HEK293T (cell line): ENCODE results near the gene GRIP1.

Experiments used
- CTCF ChIA-PET: fragments of 350-600 bp; formaldehyde crosslinking; extraction: SDS; loops from one replicate; lab custom pipeline; 2021; ENCODE audit warnings: antibody characterized with exemption, inconsistent platforms; lab: Yijun Ruan, JAX
- POLR2A ChIA-PET: fragments of 350-600 bp; formaldehyde crosslinking; extraction: SDS; loops from one replicate; lab custom pipeline; 2020; ENCODE audit warnings: antibody characterized with exemption, inconsistent platforms; lab: Yijun Ruan, JAX
- DNase-seq: peaks from one replicate; pipeline ENCODE4 v3.0.0; 2012; ENCODE audit warnings: mixed read lengths; ENCODE audit errors: extremely low spot score
- ARNT ChIP-seq: fragments of 450-650 bp; IDR thresholded peaks from 2 replicates; pipeline ENCODE4 v1.6.1; 2017; ENCODE audit warnings: mild to moderate bottlenecking
- BHLHE40 ChIP-seq: fragments of 450-650 bp; IDR thresholded peaks from 2 replicates; pipeline ENCODE4 v1.6.1; 2016; ENCODE audit warnings: mild to moderate bottlenecking, moderate library complexity, borderline replicate concordance
- CTBP1 ChIP-seq: fragments of 450-650 bp; IDR thresholded peaks from 2 replicates; pipeline ENCODE4 v1.6.1; 2016; ENCODE audit warnings: borderline replicate concordance
- ELF4 ChIP-seq: fragments of 450-650 bp; IDR thresholded peaks from 2 replicates; pipeline ENCODE4 v1.6.1; 2017; ENCODE audit warnings: antibody characterized with exemption
- FOXA1 ChIP-seq: fragments of 450-650 bp; IDR thresholded peaks from 2 replicates; pipeline ENCODE4 v1.6.1; 2016; ENCODE audit warnings: mild to moderate bottlenecking
- FOXK2 ChIP-seq: fragments of 450-650 bp; IDR thresholded peaks from 2 replicates; pipeline ENCODE4 v1.6.1; 2016; ENCODE audit warnings: mild to moderate bottlenecking
- FOXM1 ChIP-seq: fragments of 450-650 bp; IDR thresholded peaks from 2 replicates; pipeline ENCODE4 v1.6.1; 2017; ENCODE audit warnings: mild to moderate bottlenecking, borderline replicate concordance
- HDGF ChIP-seq: fragments of 450-650 bp; IDR thresholded peaks from 2 replicates; pipeline ENCODE4 v1.6.1; 2017; ENCODE audit warnings: antibody characterized with exemption, borderline replicate concordance
- L3MBTL2 ChIP-seq: fragments of 450-650 bp; conservative IDR thresholded peaks from 2 replicates; pipeline ENCODE4 v1.6.1; 2016; ENCODE audit warnings: mild to moderate bottlenecking
- LEF1 ChIP-seq: fragments of 450-650 bp; IDR thresholded peaks from 2 replicates; pipeline ENCODE4 v1.6.1; 2017; ENCODE audit warnings: mild to moderate bottlenecking, borderline replicate concordance
- NFRKB ChIP-seq: fragments of 450-650 bp; IDR thresholded peaks from 2 replicates; pipeline ENCODE4 v1.6.1; 2016; ENCODE audit warnings: mild to moderate bottlenecking, moderate library complexity
- SP1 ChIP-seq: fragments of 450-650 bp; IDR thresholded peaks from 2 replicates; pipeline ENCODE4 v1.6.1; 2017
- SUZ12 ChIP-seq: fragments of 450-650 bp; IDR thresholded peaks from 2 replicates; pipeline ENCODE4 v1.6.1; 2016; ENCODE audit warnings: mild to moderate bottlenecking
- TARDBP ChIP-seq: fragments of 450-650 bp; IDR thresholded peaks from 2 replicates; pipeline ENCODE4 v1.6.1; 2016
- ZNF384 ChIP-seq: fragments of 450-650 bp; IDR thresholded peaks from 2 replicates; pipeline ENCODE4 v1.6.1; 2016
- TF ChIP-seq, protein P1 (sequence below): fragments of 450-650 bp; IDR thresholded peaks from 2 replicates; pipeline ENCODE4 v1.6.1; 2016

Gene GRIP1

DNA sequence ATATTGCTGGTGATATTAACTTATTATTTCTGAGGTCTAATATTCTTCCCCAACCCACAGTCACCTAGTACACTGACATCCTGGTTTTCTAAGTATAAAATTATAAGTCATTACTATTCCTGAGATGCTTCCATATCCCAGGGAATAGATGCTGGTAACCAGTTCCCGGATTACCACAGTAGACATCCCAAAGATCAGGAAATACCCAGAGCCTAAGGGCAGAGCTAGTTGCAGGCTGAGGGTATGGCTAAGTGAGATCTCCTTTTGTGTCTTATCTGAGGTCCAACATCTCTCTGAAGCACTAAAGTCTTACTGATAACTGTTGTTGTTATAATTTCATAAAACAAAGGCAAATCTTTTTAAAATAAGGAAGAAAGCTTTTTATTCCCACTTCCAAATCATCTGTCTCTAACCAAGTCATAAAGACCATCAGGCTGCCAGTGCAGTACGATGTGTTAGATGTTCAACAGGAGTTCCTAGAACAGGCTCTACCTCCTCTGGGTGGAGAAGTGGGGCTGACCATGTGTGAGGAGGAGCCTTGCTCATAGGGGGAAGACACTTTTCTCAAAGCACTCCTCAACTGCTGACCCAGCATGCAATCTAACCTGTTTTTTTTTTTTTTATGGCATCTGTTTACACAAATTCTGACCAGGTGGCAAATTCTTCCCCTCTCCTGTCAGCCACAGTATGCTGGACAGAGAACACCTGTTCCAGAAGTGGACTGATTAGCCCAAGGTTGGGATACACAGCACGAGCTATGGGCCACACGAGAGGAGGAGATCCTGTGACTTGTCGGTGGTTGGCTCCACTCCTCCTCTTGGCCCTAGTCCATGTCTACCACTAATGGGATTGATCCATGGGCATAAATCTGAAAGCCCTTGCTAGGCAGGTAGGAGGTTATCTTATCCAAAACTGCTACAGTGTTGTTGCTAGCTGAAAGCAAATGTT lies 16.1 kb upstream of the GRIP1 start:
- no peak for TF ChIP-seq ELF4
- no peak for TF ChIP-seq FOXA1
- TF ChIP-seq BHLHE40, result no peak
- TF ChIP-seq FOXM1, result no peak
- TF ChIP-seq TARDBP, result no peak
- no peak for TF ChIP-seq CTBP1
- TF ChIP-seq HDGF, result no peak
- ChIA-PET CTCF (interaction anchor here (0.6 to 1.8 kb wide), 4 partner anchors 10 to 515 kb away, joined by 3 to 6 read pairs (median 4); no protein-coding TSS in a partner anchor), POLR2A (no interaction called here)
- DNase-seq, result no peak

DNA sequence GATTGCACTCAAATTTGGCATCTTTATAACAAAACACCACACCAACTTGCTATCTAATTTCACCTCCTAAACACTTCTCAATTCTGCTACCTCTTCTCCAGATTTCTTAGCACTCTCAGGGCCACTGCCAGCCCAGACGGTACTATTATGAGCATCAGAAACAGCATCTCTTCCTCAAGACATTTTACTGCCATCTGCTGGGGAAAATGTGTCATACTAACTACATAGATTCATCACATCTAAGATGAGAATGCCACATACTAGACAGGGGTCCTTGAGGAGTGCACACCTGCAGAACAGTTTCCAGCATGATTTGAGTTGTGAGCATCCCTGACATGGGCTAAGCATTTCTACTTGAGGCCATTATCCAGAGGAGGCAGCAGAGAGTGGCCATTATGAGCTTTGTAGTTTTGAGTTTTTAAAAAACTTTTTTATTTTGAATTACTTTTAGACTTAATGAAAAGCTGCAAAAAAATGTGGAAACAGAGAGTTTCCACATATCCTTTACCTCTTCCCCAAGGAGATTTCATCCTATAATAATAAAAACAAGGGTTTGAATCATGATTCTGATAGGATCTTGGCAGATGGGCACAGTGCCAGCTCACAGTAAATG lies 15.1 kb upstream of the GRIP1 start:
- ChIA-PET CTCF (interaction anchor here (0.7 to 1.8 kb wide), 4 partner anchors 9 to 516 kb away, joined by 3 to 6 read pairs (median 3); no protein-coding TSS in a partner anchor), POLR2A (no interaction called here)
- peak; percentile 47 for DNase-seq
- no peak for TF ChIP-seq FOXA1
- TF ChIP-seq TARDBP, result no peak
- no peak for TF ChIP-seq ELF4
- TF ChIP-seq HDGF, result no peak
- no peak for TF ChIP-seq L3MBTL2
- no peak for TF ChIP-seq FOXM1
- no peak for TF ChIP-seq SP1
- TF ChIP-seq CTBP1, result no peak
- no peak for TF ChIP-seq SUZ12
- no peak for TF ChIP-seq ARNT
- TF ChIP-seq NFRKB, result no peak
- TF ChIP-seq, protein P1, sequence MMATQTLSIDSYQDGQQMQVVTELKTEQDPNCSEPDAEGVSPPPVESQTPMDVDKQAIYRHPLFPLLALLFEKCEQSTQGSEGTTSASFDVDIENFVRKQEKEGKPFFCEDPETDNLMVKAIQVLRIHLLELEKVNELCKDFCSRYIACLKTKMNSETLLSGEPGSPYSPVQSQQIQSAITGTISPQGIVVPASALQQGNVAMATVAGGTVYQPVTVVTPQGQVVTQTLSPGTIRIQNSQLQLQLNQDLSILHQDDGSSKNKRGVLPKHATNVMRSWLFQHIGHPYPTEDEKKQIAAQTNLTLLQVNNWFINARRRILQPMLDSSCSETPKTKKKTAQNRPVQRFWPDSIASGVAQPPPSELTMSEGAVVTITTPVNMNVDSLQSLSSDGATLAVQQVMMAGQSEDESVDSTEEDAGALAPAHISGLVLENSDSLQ, result no peak
- TF ChIP-seq BHLHE40, result no peak
- TF ChIP-seq ZNF384, result no peak
- TF ChIP-seq LEF1, result no peak
- TF ChIP-seq FOXK2, result no peak

DNA sequence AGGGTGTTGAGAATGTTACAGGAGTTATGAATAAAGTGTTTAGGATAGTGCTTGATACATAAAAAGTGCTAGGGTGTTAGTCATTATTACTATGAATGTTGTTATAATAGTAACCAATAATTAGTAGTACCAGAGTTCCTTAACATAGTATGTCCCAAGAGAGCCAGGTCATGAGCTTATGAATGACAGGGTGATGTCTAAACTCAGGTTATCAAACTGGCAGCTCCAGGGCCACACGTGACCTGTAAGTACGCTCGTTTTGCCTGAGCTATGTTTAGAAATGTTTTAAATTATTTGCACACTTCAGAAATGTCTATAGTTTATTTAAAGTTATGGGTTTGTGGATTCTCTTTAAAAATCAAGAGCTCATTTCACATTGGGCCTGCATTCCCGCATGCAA lies 14.1 kb upstream of the GRIP1 start:
- CTCF ChIA-PET, result interaction anchor here (0.6 to 1.8 kb wide), 3 partner anchors 8 to 168 kb away, joined by 3 to 6 read pairs (median 3); no protein-coding TSS in a partner anchor
- TF ChIP-seq TARDBP, result no peak
- TF ChIP-seq L3MBTL2, result no peak
- POLR2A ChIA-PET, result no interaction called here
- DNase-seq, result no peak

DNA sequence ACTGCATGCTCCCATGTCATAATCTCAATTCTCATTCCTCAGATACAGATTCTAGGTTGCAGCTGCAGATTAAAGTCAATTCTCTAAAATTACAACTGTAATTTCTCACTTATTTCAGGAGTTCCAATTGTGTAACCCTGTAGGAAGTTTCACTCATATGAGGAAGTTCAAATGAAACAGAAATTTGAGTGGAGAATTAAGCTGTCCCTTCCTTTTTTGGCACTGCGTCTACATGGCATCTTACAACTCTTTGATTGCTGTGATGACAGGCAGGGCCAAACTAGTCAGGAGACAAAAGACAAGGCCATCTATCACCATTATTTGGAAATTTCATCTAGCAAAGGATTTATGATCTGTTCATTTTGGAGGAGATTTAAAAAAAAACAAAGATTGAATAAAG lies 13.3 kb upstream of the GRIP1 start:
- no peak for DNase-seq
- ChIA-PET POLR2A (no interaction called here), CTCF (no interaction called here)
- TF ChIP-seq ZNF384 (no peak), TARDBP (no peak), L3MBTL2 (no peak), LEF1 (no peak), FOXA1 (no peak), FOXK2 (no peak), HDGF (no peak), SP1 (no peak), CTBP1 (no peak), ARNT (no peak), ELF4 (no peak), FOXM1 (no peak), SUZ12 (no peak), BHLHE40 (no peak), NFRKB (no peak)
- TF ChIP-seq, protein P1, result no peak

DNA sequence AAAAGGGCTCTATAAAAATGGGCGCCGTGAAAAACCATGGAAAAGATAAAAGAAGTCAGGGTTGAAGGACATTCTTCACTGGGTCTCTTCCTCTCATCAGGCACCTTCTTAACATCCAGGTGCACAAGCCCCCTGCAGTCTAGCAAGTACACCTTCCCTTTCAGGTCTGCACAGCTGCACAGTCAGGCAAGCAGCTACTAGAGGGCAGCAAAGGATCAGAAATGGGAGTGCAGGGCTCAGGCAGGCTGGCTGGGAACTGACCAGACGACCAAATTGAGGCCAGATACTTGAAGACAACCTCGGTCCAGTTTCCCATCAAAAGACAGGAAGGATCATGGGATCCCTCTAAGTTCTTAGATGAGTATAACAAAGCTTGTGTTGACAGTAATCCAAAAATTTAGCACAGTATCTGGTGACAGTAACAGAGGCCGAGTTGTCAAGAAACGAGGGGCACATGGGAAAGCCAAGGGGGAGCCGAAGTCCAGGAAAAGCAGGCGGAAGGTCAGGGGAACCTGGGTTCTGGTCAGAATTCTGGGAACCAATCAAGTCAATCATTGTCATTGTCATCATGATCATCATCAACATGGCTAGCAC lies 10.1 kb upstream of the GRIP1 start:
- POLR2A ChIA-PET, result no interaction called here
- CTCF ChIA-PET, result interaction anchor here (0.6 kb wide), 1 partner anchor 712 kb away, joined by 3 read pairs; no protein-coding TSS in a partner anchor
- TF ChIP-seq, protein P1, result no peak
- TF ChIP-seq ARNT, result no peak
- TF ChIP-seq BHLHE40, result no peak
- peak; percentile 73 for DNase-seq

DNA sequence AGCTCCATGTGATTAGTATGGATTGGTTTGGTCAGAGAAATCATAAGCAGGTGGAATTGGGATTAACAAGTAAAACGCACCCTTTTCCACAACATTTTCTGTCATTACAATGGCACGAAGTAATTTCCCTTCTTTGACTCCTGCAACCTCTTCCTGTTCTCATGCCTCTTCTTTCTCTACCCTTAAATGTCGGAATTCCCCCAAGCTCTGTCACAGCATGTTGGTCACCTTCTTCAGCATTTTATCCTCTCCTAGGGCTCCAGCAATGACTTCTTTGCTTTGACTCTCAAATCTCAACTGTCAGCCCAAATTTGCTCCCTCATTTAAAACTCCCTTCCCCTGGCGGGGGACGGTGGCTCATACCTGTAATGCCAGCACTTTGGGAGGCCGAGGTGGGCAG lies 5.3 kb upstream of the GRIP1 start:
- CTCF ChIA-PET, result interaction anchor here (0.6 to 2.2 kb wide), 2 partner anchors 10 to 671 kb away, joined by 3 to 6 read pairs; no protein-coding TSS in a partner anchor
- TF ChIP-seq SUZ12 (no peak), ZNF384 (no peak), HDGF (no peak), NFRKB (no peak), FOXM1 (no peak), TARDBP (no peak), CTBP1 (no peak), FOXK2 (no peak), ARNT (no peak), L3MBTL2 (no peak), FOXA1 (no peak), SP1 (no peak), ELF4 (no peak), BHLHE40 (no peak), LEF1 (no peak)
- TF ChIP-seq, protein P1, result no peak
- POLR2A ChIA-PET, result no interaction called here
- no peak for DNase-seq
